G401 (cell line): ENCODE data around the gene GALNTL6. TPM values are rescaled to one million over a fixed set of nuclear protein-coding genes. Genes with fewer than 3 reads are reported as not detected.

ENCODE experiments used
- DNase-seq: peaks from one replicate; pipeline ENCODE4 v3.0.0-alpha.2; 2015; ENCODE audit warnings: low spot score
- in situ Hi-C: cut with HindIII; loops from 2 replicates; pipeline ENCODE4 v1.10.0; 2016; ENCODE audit warnings: low sequenced_read_pairs, mixed read lengths
- total RNA-seq: library from RNA; depleted of rRNA; stranded (reverse); fragments of >200 nt; shearing (Covaris generic); gene quantifications from 2 replicates; pipeline ENCODE4 v1.2.3, GENCODE V29; 2014

The GALNTL6 gene
- total RNA-seq, 1 experiment from 2014 or later: not detected

GRCh38 chr4:172305698-172306097, 492.5 kb downstream of the GALNTL6 start:
- in situ Hi-C loops: no loop called here
- no peak for DNase-seq

GRCh38 chr4:172308078-172308477, 494.9 kb downstream of the GALNTL6 start:
- in situ Hi-C loops: no loop called here
- DNase-seq: no peak

DNA sequence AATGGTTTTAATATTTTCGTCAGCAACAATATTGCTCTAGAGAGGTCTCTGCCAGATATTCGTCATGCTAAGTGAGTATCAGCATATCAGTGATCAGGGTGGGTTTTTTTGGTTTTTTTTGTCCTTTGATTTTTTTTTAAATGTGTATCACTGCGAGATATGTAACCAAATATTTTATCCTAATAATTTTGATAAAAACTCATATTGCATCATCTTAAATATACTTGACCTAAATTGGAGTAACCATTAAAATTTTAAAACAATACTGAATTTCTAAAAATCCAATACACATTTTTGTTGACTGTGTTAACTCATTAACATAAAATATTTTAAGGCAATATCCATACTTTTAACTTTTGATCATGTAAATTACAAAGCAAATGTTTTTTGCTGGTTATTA, 498.5 kb downstream of the GALNTL6 start:
- in situ Hi-C loops: no loop called here
- no peak for DNase-seq

DNA sequence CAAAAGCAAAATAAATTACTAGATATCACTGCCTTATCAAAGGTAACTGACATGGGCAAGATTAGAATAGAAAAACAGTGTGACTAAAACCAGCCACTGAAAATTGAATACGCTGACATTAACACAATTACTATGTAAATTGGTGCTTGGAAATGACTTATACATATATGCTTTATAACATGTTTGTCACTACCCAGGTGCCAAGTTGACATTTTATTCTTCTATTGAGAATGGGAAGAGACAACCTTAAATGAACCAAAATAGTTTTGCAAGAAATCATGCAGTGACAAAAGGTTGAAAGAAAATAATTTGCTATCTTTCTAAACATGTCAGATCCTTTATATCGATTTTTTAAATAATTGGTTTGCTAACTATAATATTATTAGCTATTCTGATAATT, 510.1 kb downstream of the GALNTL6 start:
- in situ Hi-C loops: no loop called here
- no peak for DNase-seq

- no peak for DNase-seq
- in situ Hi-C loops: no loop called here
Observed at GRCh38 chr4:172344308-172344938, 531.2 kb downstream of the GALNTL6 start.

GRCh38 chr4:172348426-172348825, 535.2 kb downstream of the GALNTL6 start:
- DNase-seq: no peak

DNA sequence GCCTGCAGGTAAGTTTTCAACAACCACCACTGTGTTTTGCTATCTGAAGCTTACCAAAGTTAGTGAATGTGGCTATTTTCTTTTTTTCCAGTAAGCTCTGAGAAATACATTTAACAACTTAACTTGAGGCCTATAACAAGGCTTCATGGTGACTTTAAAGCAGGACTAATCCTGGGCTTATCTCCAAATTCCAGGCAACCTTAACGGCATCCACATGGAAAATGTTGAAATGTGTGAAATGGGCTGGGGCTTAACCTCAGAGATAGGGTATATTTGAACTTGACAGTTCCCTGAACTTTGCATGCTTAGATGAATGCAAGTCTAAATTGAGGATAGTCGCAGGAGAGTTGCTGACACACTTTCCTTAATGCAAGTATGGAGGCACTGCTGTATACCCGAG, 539.2 kb downstream of the GALNTL6 start:
- in situ Hi-C loops: no loop called here

More at GRCh38 chr4:172348426-172348825, 535.2 kb downstream of the GALNTL6 start:
- in situ Hi-C loops: no loop called here

DNA sequence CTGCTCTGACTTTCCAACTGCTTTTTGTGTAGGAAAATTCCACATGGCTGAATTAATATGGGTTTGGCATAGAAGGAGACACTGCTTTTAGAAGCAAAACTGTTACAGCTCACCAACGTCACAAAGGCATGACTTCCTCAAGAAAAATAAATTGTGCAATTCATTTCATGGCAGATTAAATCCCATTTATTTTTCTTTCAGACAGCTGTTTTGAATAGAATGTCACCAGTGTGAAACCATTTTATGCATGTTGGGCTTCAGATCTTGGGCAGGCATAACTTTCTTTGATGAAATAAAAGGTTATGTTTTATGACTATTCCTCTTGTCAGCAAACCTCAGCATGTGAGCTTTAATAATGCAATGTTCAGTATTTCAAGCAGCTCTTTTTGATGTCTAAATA, 542.8 kb downstream of the GALNTL6 start:
- in situ Hi-C loops: no loop called here
- no peak for DNase-seq

More for the DNA sequence above, 539.2 kb downstream of the GALNTL6 start:
- DNase-seq: no peak

- no peak for DNase-seq
- in situ Hi-C loops: no loop called here
Observed at GRCh38 chr4:172357006-172357540, 543.9 kb downstream of the GALNTL6 start.

DNA sequence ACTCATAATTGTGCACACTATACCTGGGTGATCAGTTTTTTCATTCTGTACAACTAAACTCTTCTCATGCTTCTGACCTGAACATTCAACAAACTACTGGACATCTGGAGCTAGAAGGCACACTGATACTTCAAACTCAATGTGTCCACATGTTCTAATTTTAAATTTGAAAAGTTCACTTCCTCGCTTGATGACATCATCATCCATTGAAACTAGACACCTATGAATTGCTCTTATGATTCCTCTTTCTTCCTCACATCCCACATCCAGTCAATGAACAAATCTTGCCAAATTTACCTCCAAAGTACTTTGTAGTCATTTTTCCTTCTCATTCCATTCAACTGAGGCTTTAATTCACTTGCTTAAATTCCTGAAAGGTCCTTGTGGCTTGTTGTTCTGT, 549.4 kb downstream of the GALNTL6 start:
- in situ Hi-C loops: no loop called here
- no peak for DNase-seq

GRCh38 chr4:172369471-172369959, 556.3 kb downstream of the GALNTL6 start:
- no peak for DNase-seq
- in situ Hi-C loops: no loop called here

- in situ Hi-C loops: no loop called here
- DNase-seq: no peak
Observed at GRCh38 chr4:172377486-172378140, 564.4 kb downstream of the GALNTL6 start.

DNA sequence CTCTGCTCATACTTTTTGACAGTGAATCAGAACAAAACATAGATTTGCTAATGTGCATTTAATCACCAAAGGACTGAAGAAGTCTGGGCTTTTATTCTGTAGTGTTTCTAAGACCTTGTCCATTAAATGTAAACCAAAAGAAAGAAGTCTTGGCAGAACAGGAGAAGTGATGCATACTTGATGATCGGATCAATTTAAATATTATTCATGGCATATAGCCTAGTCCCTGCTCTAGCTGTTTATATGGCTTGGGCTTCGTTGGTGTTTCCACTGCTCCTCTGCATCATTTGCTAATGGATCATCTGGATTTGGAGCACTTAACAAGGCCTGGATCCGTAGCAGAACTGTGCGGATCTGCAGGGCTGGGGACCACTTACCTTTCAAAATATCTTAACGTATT, 566.6 kb downstream of the GALNTL6 start:
- no peak for DNase-seq
- in situ Hi-C loops: no loop called here

DNA sequence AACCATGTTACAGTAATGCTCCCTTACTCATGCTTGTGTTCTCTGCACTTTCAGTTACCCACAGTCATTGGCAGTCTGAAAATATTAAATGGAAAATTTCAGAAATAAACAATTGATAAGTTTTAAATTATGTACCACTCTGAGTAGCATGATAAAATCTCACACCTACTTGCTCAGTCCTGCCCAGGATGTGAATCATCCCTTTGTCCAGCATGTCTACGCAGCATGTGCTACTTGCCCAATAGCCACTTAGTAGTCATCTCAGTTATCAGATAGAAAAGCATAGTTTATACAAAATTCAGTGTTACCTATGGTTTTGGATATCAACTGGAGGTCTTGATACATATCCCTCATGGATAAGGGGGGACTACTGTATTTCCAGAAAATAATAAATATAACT, 577.1 kb downstream of the GALNTL6 start:
- in situ Hi-C loops: no loop called here
- DNase-seq: no peak

DNA sequence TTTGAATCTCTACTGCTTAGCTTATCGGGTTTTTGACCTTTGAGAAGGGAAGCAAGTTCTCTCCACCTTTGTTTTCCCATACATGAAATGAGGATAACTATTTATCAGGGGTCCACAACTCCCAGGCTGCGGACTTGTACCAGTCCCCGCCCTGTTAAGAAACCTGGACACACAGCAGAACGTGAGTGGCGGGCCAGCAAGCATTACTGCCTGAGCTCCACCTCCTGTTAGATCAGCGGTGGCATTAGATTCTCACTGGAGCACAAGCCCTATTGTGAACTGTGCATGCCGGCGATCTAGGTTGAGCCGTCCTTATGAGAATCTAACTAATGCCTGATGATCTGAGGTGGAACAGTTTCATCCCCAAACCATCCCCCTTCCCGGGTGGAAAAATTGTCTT, 579.5 kb downstream of the GALNTL6 start:
- in situ Hi-C loops: no loop called here
- DNase-seq: no peak

GRCh38 chr4:172393220-172393619, 580.0 kb downstream of the GALNTL6 start:
- in situ Hi-C loops: no loop called here
- no peak for DNase-seq

DNA sequence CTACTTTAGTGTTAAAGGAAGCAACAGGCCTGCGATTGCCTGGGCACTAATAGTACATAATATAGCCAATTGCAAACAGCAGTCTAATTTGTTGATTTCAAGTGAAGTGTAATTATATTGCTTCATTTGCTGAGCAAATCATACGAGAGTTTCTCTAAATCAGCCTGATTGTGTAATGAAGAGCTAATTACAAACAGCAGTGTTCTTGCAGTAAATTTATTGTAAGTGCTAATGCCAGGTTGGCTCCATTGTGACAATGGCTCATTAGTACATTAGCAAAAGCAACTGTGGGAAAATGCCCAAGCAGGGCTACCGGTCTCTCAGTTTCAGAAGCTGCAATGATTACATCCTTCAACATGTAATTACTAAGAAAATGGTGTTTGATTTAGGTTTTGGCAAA, 591.5 kb downstream of the GALNTL6 start:
- in situ Hi-C loops: no loop called here
- DNase-seq: no peak

GRCh38 chr4:172410363-172410762, 597.2 kb downstream of the GALNTL6 start:
- in situ Hi-C loops: no loop called here
- no peak for DNase-seq

DNA sequence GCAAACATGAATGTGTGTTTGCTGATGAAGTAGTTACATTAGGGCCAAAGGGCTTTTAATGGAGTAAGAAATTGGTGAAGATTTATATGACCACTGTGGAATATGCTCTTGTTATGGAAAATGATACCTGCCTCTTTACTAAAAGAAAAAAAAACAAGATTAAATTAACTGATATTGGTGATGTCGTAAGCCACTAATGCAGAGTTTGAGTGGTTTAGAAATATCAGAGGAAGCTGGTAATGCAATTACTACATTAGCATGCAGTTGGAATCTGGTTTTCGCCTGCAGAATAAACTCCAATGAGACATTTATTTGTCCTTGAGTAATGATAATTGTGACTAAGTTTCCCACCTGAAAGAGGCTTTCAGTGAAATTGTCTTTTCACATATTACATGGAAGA, 597.9 kb downstream of the GALNTL6 start:
- in situ Hi-C loops: no loop called here
- no peak for DNase-seq

GRCh38 chr4:172412851-172413580, 599.8 kb downstream of the GALNTL6 start:
- in situ Hi-C loops: no loop called here
- no peak for DNase-seq
